ENCODE results near the gene TRMT1L.

DNA sequence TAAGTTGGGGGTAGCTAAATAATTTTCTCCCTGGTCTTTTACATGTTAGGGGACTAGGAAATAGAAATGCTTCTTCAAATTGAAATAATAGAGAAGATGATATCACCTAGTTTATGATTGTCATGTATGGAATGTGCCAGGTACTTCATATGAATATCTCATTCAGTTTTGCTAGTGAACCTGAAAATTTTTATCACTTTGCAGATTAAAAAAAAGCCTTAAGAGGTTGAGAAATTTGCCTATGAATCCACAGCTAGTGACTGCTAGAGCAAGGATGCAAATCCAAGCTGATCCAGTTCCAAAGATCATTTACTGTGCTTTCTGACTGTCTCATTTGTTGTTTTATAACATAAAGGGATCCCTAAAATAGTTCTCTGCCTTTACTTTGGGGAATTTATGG, 86.7 kb downstream of the TRMT1L start:
- TF ChIP-seq CTCF (IDR thresholded peaks at IDR 0.05): no peak
- no peak for TF ChIP-seq POLR2A (IDR thresholded peaks at IDR 0.05)
- TF ChIP-seq POLR2AphosphoS5 (IDR thresholded peaks at IDR 0.05): no peak
- no peak for TF ChIP-seq EP300 (IDR thresholded peaks at IDR 0.05)
